GM12864 (cell line): ENCODE measurements around the gene TMCO4.

ENCODE experiments used
- DNase-seq: peaks from one replicate; pipeline ENCODE4 v3.0.0-alpha.2; 2011; ENCODE audit warnings: low read depth
- H3K4me3 ChIP-seq: 2 replicates; pipeline ENCODE4 v1.5.1; 2011; ENCODE audit warnings: mild to moderate bottlenecking, low read depth, low read length, control low read depth
- TF ChIP-seq, protein P1 (sequence below): IDR thresholded peaks from 2 replicates; pipeline ENCODE4 v1.5.1; 2011; ENCODE audit warnings: low read depth, mild to moderate bottlenecking, moderate library complexity, low read length, control low read depth, inconsistent platforms; ENCODE audit errors: missing control alignments

The TMCO4 gene

DNA sequence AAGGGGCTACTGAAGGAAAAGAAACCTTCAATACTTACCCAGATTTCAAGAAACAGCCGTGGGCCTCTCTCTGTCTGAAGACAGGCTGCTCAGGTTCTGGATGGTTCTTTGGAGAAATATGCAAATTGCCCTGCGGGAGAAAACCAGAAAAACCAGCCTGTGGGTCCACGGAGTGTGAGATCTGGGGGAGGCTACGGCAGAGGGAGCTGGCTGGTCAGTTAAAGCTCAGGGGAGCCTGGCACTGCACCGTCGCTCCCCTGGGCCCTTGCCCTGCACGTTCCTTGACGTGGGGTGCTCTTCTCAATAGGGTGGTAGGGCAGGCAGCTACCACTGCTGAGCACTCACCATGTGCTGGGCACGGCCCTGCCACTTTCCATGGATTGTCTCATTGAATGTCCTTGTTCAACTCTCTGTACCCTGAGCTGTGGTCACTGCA is 12.7 kb downstream of the TMCO4 start:
- TF ChIP-seq, protein P1, sequence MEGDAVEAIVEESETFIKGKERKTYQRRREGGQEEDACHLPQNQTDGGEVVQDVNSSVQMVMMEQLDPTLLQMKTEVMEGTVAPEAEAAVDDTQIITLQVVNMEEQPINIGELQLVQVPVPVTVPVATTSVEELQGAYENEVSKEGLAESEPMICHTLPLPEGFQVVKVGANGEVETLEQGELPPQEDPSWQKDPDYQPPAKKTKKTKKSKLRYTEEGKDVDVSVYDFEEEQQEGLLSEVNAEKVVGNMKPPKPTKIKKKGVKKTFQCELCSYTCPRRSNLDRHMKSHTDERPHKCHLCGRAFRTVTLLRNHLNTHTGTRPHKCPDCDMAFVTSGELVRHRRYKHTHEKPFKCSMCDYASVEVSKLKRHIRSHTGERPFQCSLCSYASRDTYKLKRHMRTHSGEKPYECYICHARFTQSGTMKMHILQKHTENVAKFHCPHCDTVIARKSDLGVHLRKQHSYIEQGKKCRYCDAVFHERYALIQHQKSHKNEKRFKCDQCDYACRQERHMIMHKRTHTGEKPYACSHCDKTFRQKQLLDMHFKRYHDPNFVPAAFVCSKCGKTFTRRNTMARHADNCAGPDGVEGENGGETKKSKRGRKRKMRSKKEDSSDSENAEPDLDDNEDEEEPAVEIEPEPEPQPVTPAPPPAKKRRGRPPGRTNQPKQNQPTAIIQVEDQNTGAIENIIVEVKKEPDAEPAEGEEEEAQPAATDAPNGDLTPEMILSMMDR = no peak
- H3K4me3 ChIP-seq = no peak overlapping the region
- DNase-seq = no peak

DNA sequence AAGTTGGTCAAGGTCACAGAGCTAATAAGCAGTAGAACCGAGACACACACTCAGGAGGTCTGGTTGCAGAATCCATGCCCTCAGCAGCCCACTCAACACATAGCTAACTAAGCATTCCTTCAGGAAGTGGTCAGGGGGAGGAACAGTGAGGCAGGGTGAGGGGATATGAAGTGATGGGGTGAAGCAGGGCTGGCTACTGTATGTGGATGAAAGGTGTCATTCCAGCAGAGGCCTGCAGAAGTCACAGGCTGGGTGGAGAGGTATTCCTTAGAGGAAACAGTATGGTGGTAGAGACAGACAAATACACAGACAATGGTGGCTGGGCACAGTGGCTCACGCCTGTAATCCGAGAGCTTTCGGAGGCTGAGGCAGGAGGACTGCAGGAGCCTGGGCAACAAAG is 14.1 kb downstream of the TMCO4 start:
- TF ChIP-seq, protein P1 = no peak
- H3K4me3 ChIP-seq = no peak overlapping the region
- DNase-seq = no peak

DNA sequence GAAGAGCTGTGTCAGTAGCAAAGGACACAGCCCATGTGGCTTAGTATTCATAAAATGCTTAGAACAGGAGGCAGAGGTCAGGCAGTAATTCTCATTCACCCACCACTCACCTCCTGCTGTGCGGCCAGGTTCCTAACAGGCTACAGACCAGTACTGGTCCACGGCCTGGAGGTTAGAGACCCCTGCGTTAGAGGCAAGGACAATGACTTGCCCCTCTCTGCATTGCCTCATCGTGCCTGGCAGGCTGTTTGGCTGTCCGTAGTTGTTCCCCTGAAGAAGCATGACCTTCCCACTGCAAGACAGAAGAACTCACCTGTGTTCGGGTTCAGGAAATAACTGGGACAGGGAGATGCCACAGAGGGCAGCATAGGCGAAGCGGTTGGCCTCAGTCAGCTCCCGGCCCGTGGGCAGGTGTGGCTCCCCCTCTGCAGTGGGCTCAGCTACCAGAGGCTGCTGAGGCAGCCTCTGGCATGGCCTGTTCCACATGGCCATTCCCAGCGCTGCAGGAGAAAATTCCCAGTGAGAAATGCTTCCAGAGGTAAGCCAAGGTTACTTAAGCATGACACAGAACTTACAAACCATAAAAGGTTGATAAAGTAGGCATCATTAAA is 19.3 kb downstream of the TMCO4 start:
- DNase-seq = no peak
- TF ChIP-seq, protein P1 = no peak
- H3K4me3 ChIP-seq = no peak overlapping the region

DNA sequence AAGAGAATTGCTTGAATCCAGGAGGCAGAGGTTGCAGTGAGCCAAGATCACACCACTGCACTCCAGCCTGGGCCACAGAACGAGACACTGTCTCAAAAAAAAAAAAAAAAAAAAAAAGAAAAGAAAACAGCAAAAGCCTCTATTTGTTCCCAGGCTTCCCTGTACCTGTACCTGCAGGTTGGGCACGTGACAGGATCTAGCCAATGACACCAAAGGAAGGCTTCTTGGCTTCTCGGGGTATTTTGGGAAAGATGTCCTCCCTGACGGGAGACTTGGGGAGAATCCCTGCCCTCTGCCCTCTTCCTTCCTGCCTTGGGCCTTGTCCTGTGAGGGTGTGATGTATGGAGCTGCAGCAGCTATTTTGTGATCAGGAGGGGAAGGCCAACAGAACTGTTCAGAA is 22.8 kb downstream of the TMCO4 start:
- H3K4me3 ChIP-seq = no peak overlapping the region
- no peak for DNase-seq
- TF ChIP-seq, protein P1 = no peak

DNA sequence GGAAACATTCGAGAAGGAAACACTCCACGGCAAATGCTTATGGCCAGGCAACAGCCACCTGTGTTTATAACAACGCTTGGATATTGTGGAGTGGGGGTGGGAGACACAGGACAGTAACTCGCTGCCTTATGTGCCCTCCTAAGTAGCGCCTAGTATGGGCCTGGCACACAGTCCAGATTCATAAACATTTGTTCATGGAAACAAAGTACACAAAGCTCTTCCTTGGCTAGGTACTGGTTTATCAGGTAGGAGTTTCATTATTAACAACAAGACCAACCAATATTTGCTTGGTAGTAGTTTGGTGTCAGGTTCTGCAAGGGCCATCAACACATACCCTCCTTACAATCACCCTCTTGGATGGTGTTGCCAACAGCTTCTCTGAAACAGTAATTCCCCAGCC is 23.4 kb downstream of the TMCO4 start:
- TF ChIP-seq, protein P1 = no peak
- no peak overlapping the region for H3K4me3 ChIP-seq

DNA sequence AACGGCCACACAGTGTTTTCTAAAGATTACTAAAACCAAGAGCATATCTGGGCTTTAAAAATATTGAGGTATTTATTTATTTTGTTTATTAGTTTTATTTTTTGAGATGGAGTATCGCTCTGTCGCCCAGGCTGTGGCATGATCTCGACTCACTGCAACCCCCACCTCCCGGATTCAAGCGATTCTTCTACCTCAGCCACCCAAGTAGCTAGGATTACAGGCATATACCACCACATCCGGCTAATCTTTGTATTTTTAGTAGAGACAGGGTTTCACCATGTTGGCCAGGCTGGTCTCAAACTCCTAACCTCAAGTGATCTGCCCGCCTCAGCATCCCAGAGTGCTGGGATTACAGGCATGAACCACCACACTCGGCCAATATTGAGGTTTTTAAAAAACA is 23.9 kb downstream of the TMCO4 start:
- DNase-seq = no peak
- TF ChIP-seq, protein P1 = no peak
- H3K4me3 ChIP-seq = no peak overlapping the region

More for the DNA sequence above, 23.4 kb downstream of the TMCO4 start:
- no peak for DNase-seq

DNA sequence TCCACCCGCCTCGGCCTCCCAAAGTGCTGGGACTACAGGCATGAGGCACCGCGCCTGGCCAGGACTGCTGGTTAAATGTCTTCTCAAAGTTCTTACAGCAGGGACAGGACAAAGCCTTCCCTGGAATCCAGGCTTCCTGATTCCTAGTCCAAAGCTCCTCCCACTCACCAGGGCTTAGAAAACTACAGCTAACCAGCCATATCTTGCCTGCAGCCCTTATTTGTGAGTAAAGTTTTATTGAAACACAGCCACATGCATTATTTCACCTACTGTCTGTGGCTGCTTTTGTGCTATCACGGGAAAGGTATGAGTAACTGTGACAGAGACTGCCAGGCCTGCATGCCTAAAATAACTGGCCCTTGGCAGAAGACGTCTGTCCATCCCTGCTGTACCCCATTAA is 24.4 kb downstream of the TMCO4 start:
- H3K4me3 ChIP-seq = no peak overlapping the region
- DNase-seq = no peak
- TF ChIP-seq, protein P1 = no peak
